ENCODE results near the gene TBX1.

TBX1 gene

GRCh38 chr22:19793661-19794310 lies 33.2 kb downstream of the TBX1 start:
- no peak overlapping the region for H3K27ac ChIP-seq
- TF ChIP-seq CTCF (IDR thresholded peaks at IDR 0.05) (no peak), ZFX (IDR thresholded peaks at IDR 0.05; ENCODE audit: borderline replicate concordance) (no peak)

DNA sequence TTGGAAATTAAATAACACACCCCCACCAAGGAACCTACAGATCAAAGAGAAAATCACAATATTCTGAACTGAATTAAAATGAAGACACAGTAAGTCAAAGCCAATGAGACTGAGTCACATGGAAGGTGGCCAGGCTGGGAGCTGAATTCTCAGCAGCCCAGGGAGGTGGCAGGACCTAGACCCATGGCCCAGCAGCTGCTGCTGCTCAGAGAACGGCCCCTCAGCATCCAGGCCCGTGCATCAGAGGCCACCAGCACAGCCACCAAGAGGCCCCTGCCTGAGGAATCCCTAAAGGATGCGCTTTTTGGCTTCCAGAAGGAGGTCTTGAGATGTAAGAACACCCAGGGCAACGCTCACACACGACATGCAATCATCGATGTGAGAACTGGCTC lies 35.0 kb downstream of the TBX1 start:
- H3K27ac ChIP-seq: no peak overlapping the region
- TF ChIP-seq CTCF (IDR thresholded peaks at IDR 0.05) (no peak), ZFX (IDR thresholded peaks at IDR 0.05; ENCODE audit: borderline replicate concordance) (no peak)

DNA sequence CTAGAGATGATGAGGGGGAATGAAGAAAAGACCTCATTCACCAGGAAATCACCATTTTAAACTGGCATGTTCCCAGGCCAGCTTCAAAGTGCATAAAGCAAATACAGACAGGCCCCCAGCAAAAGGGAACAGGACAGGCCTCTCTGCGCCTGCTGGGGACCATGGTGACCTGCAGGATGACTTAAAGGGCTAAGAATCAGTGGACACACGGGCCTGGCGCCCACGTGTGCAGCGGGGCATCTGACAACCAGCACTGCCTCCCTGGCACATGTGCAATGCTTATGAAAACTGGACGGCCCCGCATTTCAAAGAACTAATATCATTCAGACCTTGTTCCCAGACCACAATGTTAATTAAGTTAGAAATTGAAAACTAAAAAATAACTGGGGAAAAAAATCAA lies 35.6 kb downstream of the TBX1 start:
- TF ChIP-seq ZFX (IDR thresholded peaks at IDR 0.05; ENCODE audit: borderline replicate concordance) (no peak), CTCF (IDR thresholded peaks at IDR 0.05) (no peak)
- no peak overlapping the region for H3K27ac ChIP-seq

GRCh38 chr22:19797086-19798002 lies 36.8 kb downstream of the TBX1 start:
- no peak overlapping the region for H3K27ac ChIP-seq
- TF ChIP-seq CTCF (IDR thresholded peaks at IDR 0.05) (no peak), ZFX (IDR thresholded peaks at IDR 0.05; ENCODE audit: borderline replicate concordance) (no peak)

DNA sequence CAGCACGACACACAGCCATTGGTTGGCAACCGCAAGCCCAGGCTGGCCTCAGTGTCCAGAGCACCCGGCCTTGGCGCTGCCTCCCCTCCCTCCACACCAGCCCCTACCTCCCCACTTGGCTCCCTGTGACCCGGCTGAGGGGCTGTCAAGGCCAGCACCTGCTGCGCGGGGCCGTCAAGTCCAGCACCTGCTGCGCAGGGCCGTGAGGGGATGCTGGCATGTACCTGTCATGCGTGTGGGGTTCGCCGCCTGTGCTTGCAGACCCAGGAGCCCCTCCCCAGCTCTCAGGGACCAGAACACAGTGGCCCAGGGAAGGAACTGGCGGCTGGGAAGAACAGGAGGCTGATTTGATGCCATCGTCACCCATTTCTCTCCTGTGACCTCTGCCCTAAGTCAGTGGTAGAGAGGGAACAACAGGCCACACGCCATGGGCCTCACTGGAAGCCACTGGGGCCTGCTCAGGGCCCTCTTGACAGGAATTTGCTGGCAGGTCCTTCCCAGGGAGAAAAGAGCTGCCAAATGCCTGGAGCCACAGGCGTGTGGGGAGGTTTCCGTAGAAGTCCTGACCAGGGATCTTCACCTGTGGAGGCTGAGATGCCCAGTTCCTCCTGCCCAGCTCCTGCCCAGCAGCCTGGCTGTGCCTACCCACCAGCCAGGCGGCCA lies 37.6 kb downstream of the TBX1 start:
- no peak overlapping the region for H3K27ac ChIP-seq
- TF ChIP-seq CTCF (IDR thresholded peaks at IDR 0.05): no peak
- no peak for TF ChIP-seq ZFX (IDR thresholded peaks at IDR 0.05; ENCODE audit: borderline replicate concordance)

- TF ChIP-seq CTCF (IDR thresholded peaks at IDR 0.05) (no peak), ZFX (IDR thresholded peaks at IDR 0.05; ENCODE audit: borderline replicate concordance) (no peak)
- no peak overlapping the region for H3K27ac ChIP-seq
Measured at GRCh38 chr22:19798891-19799293, 38.3 kb downstream of the TBX1 start.

Data from 22Rv1 (cell line).